Germinal center (tissue), 1 donor: ENCODE data around the gene LRP5.
"Not testable (repeated sequence)": the region's sequence is repeated elsewhere in the genome, so short reads cannot be mapped to it uniquely, and the experiment has no call there.

Experiments used
- DNase-seq: peaks from one replicate; pipeline ENCODE4 v3.0.0; 2012; ENCODE audit warnings: mixed read lengths, low spot score

The LRP5 gene

GRCh38 chr11:68329536-68329935, 17.1 kb downstream of the LRP5 start:
- DNase-seq = no peak

- DNase-seq = no peak
Measured at GRCh38 chr11:68329978-68330699, 17.7 kb downstream of the LRP5 start.

GRCh38 chr11:68330700-68331337, 18.4 kb downstream of the LRP5 start:
- DNase-seq = no peak

GRCh38 chr11:68331338-68331947, 19.1 kb downstream of the LRP5 start:
- no peak for DNase-seq

- DNase-seq = no peak
Measured at GRCh38 chr11:68332186-68332585, 19.8 kb downstream of the LRP5 start.

- no peak for DNase-seq
Measured at GRCh38 chr11:68333173-68333572, 20.8 kb downstream of the LRP5 start.

- no peak for DNase-seq
Measured at GRCh38 chr11:68334923-68335322, 22.5 kb downstream of the LRP5 start.

- no peak for DNase-seq
Measured at GRCh38 chr11:68335683-68336082, 23.3 kb downstream of the LRP5 start.

GRCh38 chr11:68336716-68337115, 24.3 kb downstream of the LRP5 start:
- DNase-seq = no peak

GRCh38 chr11:68337399-68337835, 25.0 kb downstream of the LRP5 start:
- DNase-seq = no peak

- no peak for DNase-seq
Measured at GRCh38 chr11:68338051-68338780, 25.8 kb downstream of the LRP5 start.

GRCh38 chr11:68340003-68340767, 27.8 kb downstream of the LRP5 start:
- DNase-seq = no peak

- no peak for DNase-seq
Measured at GRCh38 chr11:68340784-68341556, 28.6 kb downstream of the LRP5 start.

GRCh38 chr11:68341557-68342458, 29.4 kb downstream of the LRP5 start:
- no peak for DNase-seq

- no peak for DNase-seq
Measured at GRCh38 chr11:68342459-68343158, 30.2 kb downstream of the LRP5 start.

GRCh38 chr11:68343761-68344256, 31.4 kb downstream of the LRP5 start:
- no peak for DNase-seq

GRCh38 chr11:68344821-68345220, 32.4 kb downstream of the LRP5 start:
- not testable (repeated sequence) for DNase-seq

- DNase-seq = no peak
Measured at GRCh38 chr11:68345776-68346461, 33.5 kb downstream of the LRP5 start.

- DNase-seq = no peak
Measured at GRCh38 chr11:68346462-68346790, 34.0 kb downstream of the LRP5 start.
